ENCODE measurements around the gene MRPL45.
"Not testable (repeated sequence)": the region's sequence is repeated elsewhere in the genome, so short reads cannot be mapped to it uniquely, and the experiment has no call there.

MRPL45 gene

DNA sequence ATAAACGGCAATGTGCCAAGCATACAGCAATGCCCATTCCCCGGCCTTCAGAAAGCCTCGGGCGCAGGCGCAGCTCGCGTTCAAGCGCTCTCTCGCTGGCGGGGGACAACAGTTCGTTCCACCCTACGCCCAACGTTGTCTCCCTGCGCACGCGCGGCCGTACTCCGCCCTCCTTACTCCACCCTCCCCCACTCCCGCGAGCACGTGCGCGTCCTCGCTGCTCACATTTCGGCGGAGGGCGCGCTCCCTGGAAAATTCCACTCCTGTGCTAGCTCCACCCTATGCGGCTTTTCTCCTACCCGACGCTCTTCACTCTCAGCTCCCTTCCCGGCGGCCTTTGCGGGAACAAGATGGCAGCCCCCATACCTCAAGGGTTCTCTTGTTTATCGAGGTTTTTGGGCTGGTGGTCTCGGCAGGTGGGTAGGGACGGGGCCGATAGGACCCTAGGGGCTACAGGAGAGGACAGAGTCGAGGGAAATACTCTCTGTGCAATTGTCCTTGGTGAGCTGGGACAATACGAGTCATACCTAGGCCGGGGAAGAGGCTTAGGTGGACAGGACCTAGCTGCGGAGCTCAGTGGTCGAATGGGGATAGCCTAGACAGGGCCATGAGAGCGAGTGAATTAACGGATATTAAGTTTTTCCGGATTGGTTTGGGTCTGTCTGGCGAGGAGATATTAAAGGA, at the start of gene MRPL45:
MRPL45 (plus strand) TSS at position 335 of the 684 bp plus-strand sequence; CDS start at position 351, 16 bp downstream.
- DNase-seq, result peak; percentile 99

- DNase-seq, result not testable (repeated sequence)
Observed at GRCh38 chr17:38253191-38253590, 43.8 kb upstream of the MRPL45 start.

DNA sequence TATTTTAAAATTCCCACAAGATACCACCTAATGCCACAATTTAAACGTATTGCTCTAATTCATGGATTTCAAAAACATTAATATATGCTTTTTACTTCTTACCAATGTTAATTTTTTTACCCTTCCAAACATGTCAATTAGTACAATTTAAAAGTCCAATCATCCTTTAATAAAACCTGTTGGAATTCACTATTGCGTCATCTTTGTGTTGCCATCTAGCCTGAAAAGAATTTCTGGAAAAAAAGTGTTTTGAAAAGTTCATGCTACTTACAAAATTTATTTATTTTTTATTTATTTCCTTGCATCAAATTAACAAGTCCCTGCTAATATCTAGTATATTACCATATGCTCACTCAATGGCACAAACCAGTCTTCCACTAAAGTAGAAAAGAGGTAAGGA, 42.6 kb upstream of the MRPL45 start:
- DNase-seq, result not testable (repeated sequence)

DNA sequence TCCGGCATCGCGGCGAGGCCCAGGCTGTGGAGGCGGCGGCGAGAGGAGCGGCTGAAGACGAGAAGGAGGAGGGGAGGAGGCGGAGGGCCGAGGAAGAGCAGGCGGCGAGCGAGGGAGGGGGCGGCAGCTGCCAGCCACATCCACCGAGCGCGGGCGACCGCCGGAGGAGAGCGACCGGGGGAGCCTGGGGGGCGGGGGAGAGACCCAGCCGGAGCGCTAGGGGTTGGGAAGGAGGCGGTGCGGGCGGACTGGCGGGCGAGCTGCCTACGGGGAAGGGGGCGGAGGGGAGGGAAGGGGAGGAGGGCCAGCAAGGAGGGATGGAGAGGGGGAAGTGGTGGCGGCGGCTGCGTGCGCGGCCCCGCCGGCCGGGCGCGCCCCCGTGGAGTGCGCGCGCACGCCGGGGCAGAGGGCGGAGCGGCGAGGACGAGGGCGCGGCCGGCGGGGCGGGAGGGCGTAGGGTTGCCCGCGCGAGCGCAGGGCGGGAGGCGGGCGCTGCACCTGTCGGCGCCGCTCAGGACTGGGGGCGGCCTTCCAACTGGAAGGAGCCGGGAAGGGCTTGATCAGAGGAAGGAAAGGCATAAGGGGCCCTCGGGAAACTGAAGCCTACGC, 39.9 kb upstream of the MRPL45 start:
- peak; percentile 95 for DNase-seq

- not testable (repeated sequence) for DNase-seq
Observed at GRCh38 chr17:38265974-38266506, 30.9 kb upstream of the MRPL45 start.

DNA sequence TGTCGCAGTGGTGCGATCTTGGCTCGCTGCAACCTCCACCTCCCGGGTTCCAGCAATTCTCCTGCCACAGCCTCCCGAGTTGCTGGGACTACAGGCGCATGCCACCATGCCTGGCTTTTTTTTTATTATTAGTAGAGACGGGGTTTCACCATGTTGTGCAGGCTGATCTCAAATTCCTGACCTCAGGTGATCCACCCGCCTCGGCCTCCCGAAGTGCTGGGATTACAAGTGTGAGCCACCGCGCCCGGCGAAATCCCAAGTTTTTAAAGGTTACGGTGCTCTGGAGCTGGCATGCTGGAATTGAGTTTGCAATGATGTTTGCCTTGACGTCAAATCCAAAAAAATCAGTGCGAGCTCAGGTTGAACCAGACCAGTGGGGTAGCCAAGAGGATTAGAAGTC, 30.4 kb upstream of the MRPL45 start:
- not testable (repeated sequence) for DNase-seq

GRCh38 chr17:38268138-38268537, 28.8 kb upstream of the MRPL45 start:
- not testable (repeated sequence) for DNase-seq

GRCh38 chr17:38269045-38269444, 27.9 kb upstream of the MRPL45 start:
- not testable (repeated sequence) for DNase-seq

GRCh38 chr17:38269552-38269951, 27.4 kb upstream of the MRPL45 start:
- not testable (repeated sequence) for DNase-seq

- not testable (repeated sequence) for DNase-seq
Observed at GRCh38 chr17:38285994-38286393, 11.0 kb upstream of the MRPL45 start.

DNA sequence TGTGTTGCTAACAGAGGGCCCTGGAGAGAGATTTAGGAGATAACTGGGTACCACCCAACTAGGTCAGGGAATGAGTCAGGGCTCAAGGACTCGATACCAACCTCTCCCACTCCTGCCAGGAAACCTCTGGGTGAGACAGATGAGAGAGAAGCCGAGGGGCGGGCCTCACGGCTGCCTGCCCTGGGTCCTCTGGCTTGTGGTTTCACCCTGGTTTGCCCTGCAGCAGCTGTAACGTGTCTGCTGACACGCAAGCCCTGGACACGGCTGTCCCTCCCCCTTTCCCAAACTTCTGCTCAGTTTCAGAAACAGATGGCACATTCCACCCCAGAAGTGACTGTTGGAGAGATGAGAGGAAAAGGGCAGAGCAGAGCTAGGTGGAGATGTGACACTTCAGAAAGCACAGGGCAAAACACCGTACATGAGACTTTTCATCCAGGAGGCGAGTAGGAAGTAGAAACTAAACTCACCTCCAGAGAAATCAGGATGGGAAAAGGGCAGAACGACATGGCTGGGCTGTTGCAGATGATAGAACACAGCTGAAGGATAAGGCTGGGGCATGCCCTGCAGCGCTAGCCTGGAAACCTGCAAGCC, 10.4 kb upstream of the MRPL45 start:
- DNase-seq, result peak; percentile 74

DNA sequence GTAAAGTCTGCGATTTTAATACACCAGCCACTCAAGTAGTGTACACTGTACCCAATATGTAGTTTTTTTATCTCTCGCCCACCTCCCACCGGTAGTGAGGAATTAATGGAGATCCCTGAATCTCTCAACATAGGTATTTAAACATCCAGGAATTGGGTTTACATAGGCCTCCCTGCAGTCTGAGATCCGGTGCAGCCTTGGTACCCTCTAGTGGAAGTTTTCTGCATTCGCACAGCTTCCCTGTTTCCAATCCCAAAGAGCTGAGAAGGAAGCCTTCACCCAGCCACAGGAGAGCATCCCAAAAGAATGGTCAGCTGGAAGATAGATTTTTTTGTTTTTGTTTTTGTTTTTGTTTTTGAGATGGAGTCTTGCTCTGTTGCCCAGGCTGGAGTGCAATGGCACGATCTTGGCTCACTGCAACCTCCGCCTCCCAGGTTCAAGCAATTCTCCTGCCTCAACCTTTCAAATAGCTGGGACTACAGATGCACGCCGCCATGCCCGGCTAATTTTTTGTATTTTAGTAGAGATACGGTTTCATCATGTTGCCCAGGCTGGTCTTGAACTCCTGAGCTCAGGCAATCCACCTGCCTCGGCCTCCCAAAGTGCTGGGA, 8.6 kb upstream of the MRPL45 start:
- not testable (repeated sequence) for DNase-seq

- DNase-seq, result not testable (repeated sequence)
Observed at GRCh38 chr17:38289760-38290159, 7.2 kb upstream of the MRPL45 start.

- not testable (repeated sequence) for DNase-seq
Observed at GRCh38 chr17:38295602-38296365, 1.2 kb upstream of the MRPL45 start.

- no peak for DNase-seq
Observed at GRCh38 chr17:38315497-38315896, 18.5 kb downstream of the MRPL45 start.

GRCh38 chr17:38317081-38317480, 20.1 kb downstream of the MRPL45 start:
- no peak for DNase-seq

DNA sequence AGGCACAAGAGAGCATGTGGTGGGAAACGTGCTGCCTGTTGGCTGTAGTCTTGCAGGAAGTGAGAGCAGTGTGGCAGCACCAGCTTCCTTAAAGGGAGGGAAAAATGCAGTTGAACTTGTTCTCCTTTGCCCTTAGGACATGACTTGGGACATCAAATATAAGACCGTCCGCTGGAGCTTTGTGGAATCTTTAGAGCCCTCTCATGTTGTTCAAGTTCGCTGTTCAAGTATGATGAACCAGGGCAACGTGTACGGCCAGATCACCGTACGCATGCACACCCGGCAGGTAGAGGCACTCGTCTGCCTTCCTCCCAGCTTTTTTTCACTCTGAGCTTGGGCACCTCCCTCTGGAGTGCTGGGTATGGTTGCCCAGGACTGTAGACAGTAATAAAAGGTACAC, 23.5 kb downstream of the MRPL45 start:
- DNase-seq, result no peak

DNA sequence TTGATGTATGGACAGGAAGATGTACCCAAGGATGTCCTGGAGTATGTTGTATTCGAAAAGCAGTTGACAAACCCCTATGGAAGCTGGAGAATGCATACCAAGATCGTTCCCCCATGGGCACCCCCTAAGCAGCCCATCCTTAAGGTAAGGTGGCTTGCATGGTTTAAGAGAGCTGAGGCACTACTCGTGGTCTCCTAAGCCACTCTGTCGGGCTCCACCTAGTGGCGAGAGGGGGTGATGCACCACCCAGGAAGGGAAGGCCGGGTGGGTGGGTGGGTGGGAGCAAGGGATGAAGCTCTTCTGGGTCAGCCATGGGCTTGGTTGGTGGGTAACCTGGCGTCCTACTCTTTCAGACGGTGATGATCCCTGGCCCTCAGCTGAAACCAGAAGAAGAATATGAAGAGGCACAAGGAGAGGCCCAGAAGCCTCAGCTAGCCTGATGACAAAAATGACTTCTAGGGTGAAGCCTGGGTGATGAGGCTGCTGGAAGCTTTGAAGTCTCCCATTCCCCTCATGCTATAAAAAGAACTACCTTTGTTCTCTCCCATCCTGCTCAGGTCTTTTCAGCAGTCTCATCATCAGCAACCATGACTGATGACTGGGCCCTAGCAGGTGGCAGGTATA, 25.3 kb downstream of the MRPL45 start:
- peak; percentile 64 for DNase-seq

GRCh38 chr17:38322897-38323296, 25.9 kb downstream of the MRPL45 start:
- no peak for DNase-seq

GRCh38 chr17:38324141-38324697, 27.3 kb downstream of the MRPL45 start:
- DNase-seq, result no peak

GRCh38 chr17:38324772-38325171, 27.8 kb downstream of the MRPL45 start:
- DNase-seq, result no peak
